ENCODE measurements around the gene HIC1. TPM values are rescaled to one million over a fixed set of nuclear protein-coding genes. Genes with fewer than 3 reads are reported as not detected.

Gene HIC1
- total and polyA plus RNA-seq, 2 of the 4 experiments (the other 2 are of a cell fraction) = 10.4 to 23.0 TPM

- no TSS peak for BruUV-seq (replicated peaks)
- CTCF ChIA-PET = interaction anchor here (0.7 kb wide), 1 partner anchor 891 kb away, joined by 3 read pairs; no protein-coding TSS in a partner anchor
Observed at GRCh38 chr17:2035541-2036488, 19.1 kb upstream of the HIC1 start.

More at GRCh38 chr17:2035541-2036488, 19.1 kb upstream of the HIC1 start:
- no peak overlapping the region for H3K56ac ChIP-seq (ENCODE audit: extremely low read depth, insufficient read depth, low read length)
- dilution Hi-C loops (cut with HindIII; ENCODE audit: low sequenced_read_pairs, unreplicated experiment) (no loop called here), in situ Hi-C loops (cut with MboI; ENCODE audit: low sequenced_read_pairs) (loop anchor here (25.0 kb wide), 1 partner anchor 324 kb away; the partner anchor contains the start of genes TLCD2 and WDR81), intact Hi-C loops (cut with micrococcal nuclease) (no loop called here)
- H3K23ac ChIP-seq (ENCODE audit: low read depth, low read length) = no peak overlapping the region
- H3K18ac ChIP-seq (ENCODE audit: low read depth, low read length) = no peak overlapping the region
- no peak overlapping the region for H4K8ac ChIP-seq (ENCODE audit: low read depth in 2 of 2, low read length in 2 of 2)
- H3K27ac ChIP-seq (ENCODE audit: insufficient read depth, low read length) = no peak overlapping the region
- peaks cover 16% of the 10 kb centered on the region for H3K9me1 ChIP-seq (ENCODE audit: insufficient read depth, low read length)
- no peaks in the 10 kb centered on the region for H3K9me3 ChIP-seq (ENCODE audit: control insufficient read depth, insufficient read depth, low read length)
- peaks cover 17% of the 10 kb centered on the region for H3K4me1 ChIP-seq (ENCODE audit: control insufficient read depth, insufficient read depth, low read length)
- H3K36me3 ChIP-seq (ENCODE audit: control insufficient read depth, insufficient read depth, low read length) = peaks cover 39% of the 10 kb centered on the region
- H3K14ac ChIP-seq (replicated peaks; ENCODE audit: low read depth, low read length) = no peak overlapping the region
- H3K79me1 ChIP-seq (ENCODE audit: low read depth in 1 of 2, low read length in 2 of 2) = peaks cover 16 to 36% of the 10 kb centered on the region in 2 experiments
- peak overlapping the region; percentile 0; the same call in 1 of the 2 replicates for H3K4ac ChIP-seq (ENCODE audit: low read depth, low read length)
- no peak overlapping the region for H3K9ac ChIP-seq (ENCODE audit: low read depth, low read length)
- no peak overlapping the region for H2BK20ac ChIP-seq (ENCODE audit: low read depth, low read length)
- POLR2A ChIA-PET (ENCODE audit: unreplicated experiment) = no interaction called here
- H2BK5ac ChIP-seq (ENCODE audit: low read depth, low read length, poor library complexity, severe bottlenecking) = peak overlapping the region; percentile 47
- H2AK5ac ChIP-seq (ENCODE audit: low read depth, low read length) = peak overlapping the region; percentile 70
- H2AFZ ChIP-seq (replicated peaks; ENCODE audit: low read length, poor library complexity) = no peak overlapping the region
- no peak for TF ChIP-seq USF2 (IDR thresholded peaks at IDR 0.05; ENCODE audit: low read depth, low read length)
- TF ChIP-seq POLR2A (IDR thresholded peaks at IDR 0.05; ENCODE audit: low read depth, low read length) = no peak
- no peak for TF ChIP-seq MXI1 (IDR thresholded peaks at IDR 0.05; ENCODE audit: borderline replicate concordance, low read depth, low read length)
- no peak for TF ChIP-seq RCOR1 (IDR thresholded peaks at IDR 0.05; ENCODE audit: insufficient replicate concordance, low read length)
- no peak for TF ChIP-seq FOS (IDR thresholded peaks at IDR 0.05; ENCODE audit: low read depth, low read length)
- TF ChIP-seq RAD21 (IDR thresholded peaks at IDR 0.05; ENCODE audit: low read length) = no peak
- TF ChIP-seq BHLHE40 (IDR thresholded peaks at IDR 0.05; ENCODE audit: low read depth, low read length) = no peak
- TF ChIP-seq RFX5 (IDR thresholded peaks at IDR 0.05; ENCODE audit: low read depth, low read length) = no peak
- TF ChIP-seq MAZ (IDR thresholded peaks at IDR 0.05; ENCODE audit: borderline replicate concordance, low read depth, low read length) = no peak
- no peak for TF ChIP-seq MAFK (IDR thresholded peaks at IDR 0.05; ENCODE audit: low read depth, low read length)
- no peak for TF ChIP-seq CHD1 (IDR thresholded peaks at IDR 0.05; ENCODE audit: low read depth, low read length)
- no peak for TF ChIP-seq ELK1 (IDR thresholded peaks at IDR 0.05; ENCODE audit: borderline replicate concordance, low read depth, low read length)
- no peak for TF ChIP-seq CTCF (conservative IDR thresholded peaks at IDR 0.05; ENCODE audit: low read depth, low read length)
- no peak for TF ChIP-seq CEBPB (IDR thresholded peaks at IDR 0.05; ENCODE audit: low read depth, low read length)
- H3K27me3 ChIP-seq (ENCODE audit: control insufficient read depth, insufficient read depth, low read length) = no peaks in the 10 kb centered on the region
- no peak overlapping the region for H2BK15ac ChIP-seq (ENCODE audit: low read depth, low read length)
- 95% methylated on average over 7 of the region's 29 CpGs; no CpG with 5 or more reads in 1 of the 2 experiments for WGBS, 2 experiments (ENCODE audit: extremely low coverage in 2 of 2, insufficient read length in 1 of 2)
- no peak for ATAC-seq (ENCODE audit: low read depth)
- H4K5ac ChIP-seq (ENCODE audit: low read depth, low read length) = no peak overlapping the region
- H4K91ac ChIP-seq (ENCODE audit: insufficient read depth, low read depth, low read length) = peak overlapping the region; percentile 66; the same call in 1 of the 2 replicates
- H3K4me3 ChIP-seq (ENCODE audit: insufficient read depth, low read depth, low read length) = no peak overlapping the region
- no peak overlapping the region for H3K4me2 ChIP-seq (ENCODE audit: low read depth, low read length)
- peaks cover 6% of the 10 kb centered on the region; the same call in 1 of the 2 replicates for H4K20me1 ChIP-seq (ENCODE audit: insufficient read depth, low read length)
- no peak for DNase-seq
- H2AK9ac ChIP-seq (replicated peaks; ENCODE audit: low read depth, low read length, poor library complexity) = peak overlapping the region; percentile 67
- H2BK120ac ChIP-seq (ENCODE audit: low read depth, low read length) = peak overlapping the region; percentile 8; the same call in 1 of the 2 replicates
